Right ventricle myocardium superior (tissue), 1 donor: Measurements from ENCODE around the gene ZBTB24. TPM values are rescaled to one million over a fixed set of nuclear protein-coding genes. Genes with fewer than 3 reads are reported as not detected.
"Not testable (repeated sequence)": the region's sequence is repeated elsewhere in the genome, so short reads cannot be mapped to it uniquely, and the experiment has no call there.

Experiments used
- ATAC-seq: fragments of 200-7000 bp; cut with Tn5 transposase; one replicate; pipeline ENCODE4 v1.9.1; 2020; ENCODE audit warnings: mild to moderate bottlenecking; ENCODE audit not compliant: poor library complexity
- DNase-seq: peaks from one replicate; pipeline ENCODE4 v3.0.0-alpha.2; 2020
- intact Hi-C: fragments of 100-400 bp; cut with DNase I; formaldehyde crosslinking; loops from one replicate; pipeline ENCODE4 v1.11.2; 2022
- long read RNA-seq: library from polyadenylated mRNA; unstranded; transcript quantifications from one replicate; pipeline ENCODE4 v2.0.0, GENCODE V29; 2021
- total RNA-seq: library from RNA; stranded (reverse); fragmentation: NEBNext Ultra II Directional; extraction: Animal tissue kit (Norgen Biotek cat#: 25700); gene quantifications from one replicate; pipeline ENCODE4 v1.2.1, GENCODE V29; 2021
- donor health status: DM: no; HTN: yes; CAD: no; lungs with severe emphysema.

ZBTB24 gene
- 2.4 TPM for total RNA-seq
- long read RNA-seq, full-length matches to known transcripts = 2 of 9 reads
- long read RNA-seq, partial matches to known transcripts = 2 of 9 reads
- long read RNA-seq, other reads (novel, unspliced or antisense) = 5 of 9 reads

- DNase-seq (peak; percentile 95), ATAC-seq (peak; percentile 98)
- intact Hi-C loops = no loop called here
Measured at GRCh38 chr6:109482905-109483734, at the start of gene ZBTB24. TSS of gene ZBTB24 (minus strand) at chr6:109483219. CDS start at chr6:109482026, 1,193 bp downstream.

GRCh38 chr6:109531446-109531845 lies 48.4 kb upstream of the ZBTB24 start:
- DNase-seq (no peak), ATAC-seq (no peak)
- intact Hi-C loops = no loop called here

GRCh38 chr6:109527989-109528388 lies 45.0 kb upstream of the ZBTB24 start:
- DNase-seq = no peak
- ATAC-seq = no peak
- intact Hi-C loops = loop anchor here (10.0 kb wide), 1 partner anchor 527 kb away; no protein-coding TSS in a partner anchor

- DNase-seq (no peak), ATAC-seq (peak; percentile 71)
- intact Hi-C loops = loop anchor here (10.0 kb wide), 1 partner anchor 528 kb away; no protein-coding TSS in a partner anchor
Measured at GRCh38 chr6:109526905-109527628, 44.0 kb upstream of the ZBTB24 start.

- no peak for ATAC-seq
- DNase-seq = no peak
- intact Hi-C loops = loop anchor here (10.0 kb wide), 1 partner anchor 531 kb away; no protein-coding TSS in a partner anchor
Measured at GRCh38 chr6:109524129-109524528, 41.1 kb upstream of the ZBTB24 start.

- no peak for DNase-seq
- ATAC-seq = no peak
- intact Hi-C loops = loop anchor here (10.0 kb wide), 1 partner anchor 531 kb away; no protein-coding TSS in a partner anchor
Measured at GRCh38 chr6:109523478-109523877, 40.5 kb upstream of the ZBTB24 start.

- ATAC-seq (no peak), DNase-seq (no peak)
- intact Hi-C loops = loop anchor here (10.0 kb wide), 1 partner anchor 534 kb away; no protein-coding TSS in a partner anchor
Measured at GRCh38 chr6:109521080-109521479, 38.1 kb upstream of the ZBTB24 start.

GRCh38 chr6:109519647-109520046 lies 36.6 kb upstream of the ZBTB24 start:
- intact Hi-C loops = loop anchor here (10.0 kb wide), 1 partner anchor 535 kb away; no protein-coding TSS in a partner anchor
- ATAC-seq, DNase-seq: not testable (repeated sequence)

- intact Hi-C loops = no loop called here
- ATAC-seq = no peak
Measured at GRCh38 chr6:109516929-109517328, 33.9 kb upstream of the ZBTB24 start.

GRCh38 chr6:109515781-109516409 lies 32.9 kb upstream of the ZBTB24 start:
- ATAC-seq = no peak

More at GRCh38 chr6:109516929-109517328, 33.9 kb upstream of the ZBTB24 start:
- no peak for DNase-seq

GRCh38 chr6:109514946-109515345 lies 31.9 kb upstream of the ZBTB24 start:
- no peak for DNase-seq
- intact Hi-C loops = no loop called here
- no peak for ATAC-seq

More at GRCh38 chr6:109515781-109516409, 32.9 kb upstream of the ZBTB24 start:
- DNase-seq = no peak
- intact Hi-C loops = no loop called here

- intact Hi-C loops = no loop called here
- ATAC-seq = no peak
- DNase-seq = no peak
Measured at GRCh38 chr6:109513571-109514071, 30.6 kb upstream of the ZBTB24 start.

GRCh38 chr6:109512271-109512817 lies 29.3 kb upstream of the ZBTB24 start:
- DNase-seq = no peak
- ATAC-seq = no peak
- intact Hi-C loops = no loop called here

- ATAC-seq = no peak
- intact Hi-C loops = no loop called here
- no peak for DNase-seq
Measured at GRCh38 chr6:109511832-109512231, 28.8 kb upstream of the ZBTB24 start.

GRCh38 chr6:109510358-109510757 lies 27.3 kb upstream of the ZBTB24 start:
- DNase-seq (no peak), ATAC-seq (no peak)
- intact Hi-C loops = no loop called here

GRCh38 chr6:109508166-109508860 lies 25.3 kb upstream of the ZBTB24 start:
- intact Hi-C loops = no loop called here
- no peak for DNase-seq
- no peak for ATAC-seq

GRCh38 chr6:109507490-109508072 lies 24.6 kb upstream of the ZBTB24 start:
- intact Hi-C loops = no loop called here
- no peak for ATAC-seq
- no peak for DNase-seq
